IPS-NIHi7 (cell line): ENCODE measurements around the gene BOD1L1.
A peak's percentile ranks its signal among the peaks of the same experiment; 100 is the strongest.

Source experiments
- DNase-seq: peaks from one replicate; pipeline ENCODE4 v3.0.0; 2012; ENCODE audit warnings: mixed read lengths; ENCODE audit errors: extremely low spot score

The BOD1L1 gene

GRCh38 chr4:13558881-13559280 is 68.6 kb downstream of the BOD1L1 start:
- no peak for DNase-seq

- no peak for DNase-seq
These were observed 72.2 kb downstream of the BOD1L1 start for GRCh38 chr4:13555325-13555724.

DNA sequence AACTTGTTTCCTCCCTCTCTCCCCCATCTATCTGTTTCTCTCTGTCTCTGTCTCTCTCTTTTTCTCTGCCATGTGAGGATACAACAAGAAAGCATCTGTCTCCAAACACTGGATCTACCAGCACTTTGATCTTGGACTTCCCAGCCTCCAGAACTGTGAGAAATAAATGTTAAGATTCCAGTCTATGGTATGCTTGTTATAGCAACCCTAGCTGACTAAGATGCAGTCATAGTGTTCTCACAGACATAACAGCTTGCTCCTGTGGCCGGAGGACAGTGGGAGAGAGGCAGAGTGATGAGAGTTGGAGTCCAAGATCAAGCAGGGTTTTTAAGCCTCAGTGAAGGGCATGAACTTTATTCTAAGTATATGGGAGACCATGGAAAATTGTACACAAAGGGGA is 74.4 kb downstream of the BOD1L1 start:
- DNase-seq, result no peak

DNA sequence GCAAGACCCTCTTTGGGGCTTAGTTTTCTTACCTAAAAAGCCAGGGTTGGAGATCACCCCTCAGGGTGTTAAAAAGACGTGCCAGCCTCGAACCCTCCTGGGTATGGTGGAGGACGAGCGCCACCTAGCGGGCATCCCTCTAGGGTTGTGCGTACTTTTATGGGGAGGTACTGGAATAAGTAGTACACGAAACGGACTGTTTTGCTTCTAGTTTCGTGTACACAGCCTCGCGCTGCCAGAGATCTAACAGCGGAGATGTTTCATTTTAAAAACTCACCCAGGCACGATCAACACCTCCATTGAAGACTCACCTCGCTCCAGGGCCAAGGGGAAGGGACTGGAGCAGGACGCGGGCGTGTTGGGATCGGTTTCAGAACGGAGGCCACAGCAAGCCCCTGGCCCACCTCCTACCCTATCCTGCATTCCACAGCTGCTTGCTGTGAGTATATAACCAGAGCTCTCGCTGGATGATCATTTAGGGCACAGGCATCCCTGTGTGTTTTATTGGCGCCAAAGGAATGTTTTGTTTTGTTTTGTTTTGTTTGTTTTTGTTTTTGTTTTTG is 78.5 kb downstream of the BOD1L1 start:
- peak; percentile 89 for DNase-seq

- DNase-seq, result no peak
These were observed 79.2 kb downstream of the BOD1L1 start for GRCh38 chr4:13548059-13548983.

DNA sequence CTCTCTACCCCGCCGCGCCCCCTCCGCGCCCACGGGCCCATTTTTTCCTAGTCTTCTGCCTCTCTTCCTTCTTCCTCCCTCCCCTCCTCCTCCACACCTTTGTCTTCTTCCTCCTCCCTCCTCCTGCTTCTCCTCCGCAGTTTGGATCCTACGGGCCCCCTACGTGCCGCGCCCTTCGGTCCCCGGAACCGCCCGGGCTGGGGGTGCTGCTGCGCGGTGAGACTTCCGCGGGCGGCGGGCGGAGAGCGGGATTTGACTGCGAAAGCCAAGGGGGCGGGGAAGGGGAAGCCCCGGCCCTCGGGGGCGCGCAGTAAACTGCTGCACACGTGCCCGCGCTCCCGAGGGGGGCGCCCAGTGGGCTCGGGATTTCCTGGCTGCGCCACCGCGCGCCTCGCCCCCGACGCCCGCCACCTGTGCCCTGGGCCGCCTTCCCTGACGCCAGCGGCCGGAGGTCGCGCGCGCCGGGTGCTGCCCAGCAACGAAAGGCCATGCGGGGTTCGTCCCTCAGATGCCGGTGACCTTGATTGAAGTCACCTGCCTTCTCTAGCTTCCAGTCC is 80.0 kb downstream of the BOD1L1 start:
- DNase-seq, result no peak

GRCh38 chr4:13546941-13547484 is 80.5 kb downstream of the BOD1L1 start:
- no peak for DNase-seq

DNA sequence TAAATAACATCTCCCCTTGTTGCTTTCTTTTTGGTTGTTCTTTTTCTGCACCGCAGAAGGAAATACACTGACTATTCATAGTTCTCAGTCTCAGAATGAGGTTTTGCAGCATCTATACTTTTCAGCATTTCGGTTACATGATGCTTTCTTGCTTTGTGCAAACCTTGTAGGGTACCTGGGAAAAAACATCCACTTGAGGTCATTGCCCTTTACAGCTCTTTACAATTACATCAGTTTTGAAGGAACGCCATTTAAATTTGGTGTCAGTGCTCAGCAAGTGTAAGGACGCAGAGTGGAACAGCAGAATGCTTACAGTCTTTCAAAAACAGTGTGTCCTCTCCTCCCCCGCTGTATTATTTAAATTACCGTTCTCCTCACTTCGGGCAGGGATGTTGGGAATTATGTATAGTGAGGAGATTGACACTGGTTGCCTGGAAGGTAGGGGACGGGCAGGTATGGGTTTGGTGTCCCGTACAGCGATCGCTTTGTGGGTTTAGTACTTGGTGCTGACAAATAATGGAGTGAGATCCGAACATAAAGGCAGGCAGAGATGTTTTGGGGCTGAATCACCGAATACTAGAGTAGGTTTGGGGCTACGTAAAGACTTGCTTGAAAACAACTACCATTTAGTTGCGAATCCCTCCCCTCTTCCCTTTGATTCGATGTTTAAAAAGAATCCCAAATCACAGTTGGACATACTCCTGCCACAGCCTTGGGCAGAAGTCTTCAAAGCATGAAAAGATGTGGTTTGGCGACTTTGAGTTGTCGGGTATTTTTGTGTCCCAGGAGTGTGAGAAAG is 81.2 kb downstream of the BOD1L1 start:
- DNase-seq, result no peak

GRCh38 chr4:13545394-13545808 is 82.1 kb downstream of the BOD1L1 start:
- DNase-seq, result no peak

DNA sequence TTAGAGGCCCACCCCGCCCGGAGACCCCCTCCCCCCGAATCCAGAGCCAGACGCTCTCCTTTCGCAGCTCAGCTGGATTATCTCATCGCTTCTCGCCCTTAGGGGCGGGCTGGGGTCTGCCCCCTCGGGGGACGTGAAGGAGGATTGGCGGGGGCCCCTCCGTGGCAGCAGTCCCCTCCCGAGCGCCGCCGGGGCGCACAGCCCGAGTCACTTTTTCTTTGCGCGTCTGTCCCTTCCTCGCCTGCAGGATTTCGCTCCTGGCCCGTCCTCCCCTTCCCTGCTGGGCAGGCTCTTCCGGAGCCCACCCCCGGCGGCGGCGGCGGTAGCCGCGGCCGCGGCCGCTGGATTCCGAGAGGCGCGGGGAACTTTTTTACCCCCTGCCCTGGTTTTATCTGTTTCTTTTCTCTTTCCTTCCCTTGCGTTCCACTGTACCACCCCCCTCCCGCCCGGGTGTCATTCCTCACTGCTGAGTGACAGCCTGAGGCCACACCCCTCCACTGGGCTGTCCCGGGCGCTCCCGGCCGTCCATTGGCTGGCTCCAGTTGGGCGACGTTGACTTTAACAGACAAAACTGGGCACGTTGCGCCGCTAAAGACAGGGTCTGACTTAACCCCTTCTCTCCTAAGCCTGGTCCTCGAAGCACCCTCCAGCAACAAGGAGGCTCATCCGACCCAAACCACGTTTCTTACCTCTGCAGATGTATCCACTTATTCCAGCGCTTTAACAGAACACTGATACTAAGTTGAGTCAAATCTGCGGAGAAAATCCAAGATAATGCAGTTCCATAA is 82.7 kb downstream of the BOD1L1 start:
- peak; percentile 90 for DNase-seq

DNA sequence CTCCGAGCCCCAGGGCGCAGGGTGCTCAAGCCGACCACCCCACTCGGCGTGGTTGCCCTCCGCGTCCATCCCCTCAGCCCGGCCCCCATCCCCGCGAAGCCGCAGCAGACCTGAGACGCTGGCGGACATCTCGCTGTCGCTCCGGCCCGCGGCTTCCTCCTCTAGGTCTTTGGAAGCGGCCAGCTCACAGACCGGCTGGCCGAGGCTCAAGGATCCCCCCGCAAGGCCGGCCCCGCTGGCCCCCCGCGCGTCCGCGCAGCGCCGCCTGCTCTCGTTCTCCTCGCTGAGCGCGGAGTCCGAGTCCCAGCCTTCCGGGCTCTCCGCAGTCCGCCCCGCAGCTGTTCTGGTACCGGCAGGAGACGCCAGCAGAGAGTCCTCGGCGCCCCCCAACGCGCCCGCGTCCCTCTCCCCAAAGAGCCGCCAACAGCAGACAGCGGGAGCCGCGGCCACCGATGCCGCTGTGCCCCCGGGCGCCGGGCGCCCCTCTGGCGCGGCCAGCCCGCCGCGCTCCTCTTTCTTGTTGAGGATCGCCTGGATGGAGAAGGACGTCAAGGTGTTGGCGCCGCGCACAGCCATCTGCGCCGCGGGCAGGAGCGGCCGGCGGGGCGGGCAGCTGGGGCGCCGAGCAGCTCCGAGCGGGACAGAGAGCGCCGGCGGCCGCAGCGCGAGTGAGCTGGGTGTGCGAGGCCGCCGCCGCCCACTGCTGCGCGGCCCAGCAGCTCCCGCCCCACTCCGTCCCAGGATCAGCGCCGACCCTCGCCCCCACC is 83.5 kb downstream of the BOD1L1 start, which contains the start of gene NKX3-2:
NKX3-2 (minus strand) TSS at position 670 of the 767 bp plus-strand sequence; CDS start at position 576, 94 bp downstream.
- DNase-seq, result no peak

GRCh38 chr4:13543032-13543838 is 84.3 kb downstream of the BOD1L1 start:
- no peak for DNase-seq

DNA sequence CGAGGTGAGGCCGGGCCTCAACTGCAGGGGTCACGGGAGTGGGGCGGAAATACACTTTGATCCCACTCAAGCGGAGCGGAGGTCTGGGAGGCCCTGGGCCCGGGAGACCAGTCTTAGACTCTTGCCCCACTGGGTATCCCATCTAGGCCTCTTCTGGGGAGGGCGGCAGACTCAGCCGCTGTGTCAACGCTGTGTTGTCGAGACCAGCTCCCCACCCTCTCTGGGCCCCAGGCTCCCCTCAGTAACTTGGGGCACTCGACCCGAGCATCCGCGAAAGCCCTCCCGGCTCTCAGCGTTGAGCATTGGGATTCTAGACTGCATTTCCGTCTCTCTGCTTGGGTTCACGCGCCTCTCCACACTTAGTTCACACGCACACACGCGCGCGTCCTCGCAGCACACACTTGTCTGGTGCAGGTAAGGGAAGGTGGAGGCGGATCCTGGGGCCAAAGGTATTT is 84.9 kb downstream of the BOD1L1 start:
- no peak for DNase-seq

DNA sequence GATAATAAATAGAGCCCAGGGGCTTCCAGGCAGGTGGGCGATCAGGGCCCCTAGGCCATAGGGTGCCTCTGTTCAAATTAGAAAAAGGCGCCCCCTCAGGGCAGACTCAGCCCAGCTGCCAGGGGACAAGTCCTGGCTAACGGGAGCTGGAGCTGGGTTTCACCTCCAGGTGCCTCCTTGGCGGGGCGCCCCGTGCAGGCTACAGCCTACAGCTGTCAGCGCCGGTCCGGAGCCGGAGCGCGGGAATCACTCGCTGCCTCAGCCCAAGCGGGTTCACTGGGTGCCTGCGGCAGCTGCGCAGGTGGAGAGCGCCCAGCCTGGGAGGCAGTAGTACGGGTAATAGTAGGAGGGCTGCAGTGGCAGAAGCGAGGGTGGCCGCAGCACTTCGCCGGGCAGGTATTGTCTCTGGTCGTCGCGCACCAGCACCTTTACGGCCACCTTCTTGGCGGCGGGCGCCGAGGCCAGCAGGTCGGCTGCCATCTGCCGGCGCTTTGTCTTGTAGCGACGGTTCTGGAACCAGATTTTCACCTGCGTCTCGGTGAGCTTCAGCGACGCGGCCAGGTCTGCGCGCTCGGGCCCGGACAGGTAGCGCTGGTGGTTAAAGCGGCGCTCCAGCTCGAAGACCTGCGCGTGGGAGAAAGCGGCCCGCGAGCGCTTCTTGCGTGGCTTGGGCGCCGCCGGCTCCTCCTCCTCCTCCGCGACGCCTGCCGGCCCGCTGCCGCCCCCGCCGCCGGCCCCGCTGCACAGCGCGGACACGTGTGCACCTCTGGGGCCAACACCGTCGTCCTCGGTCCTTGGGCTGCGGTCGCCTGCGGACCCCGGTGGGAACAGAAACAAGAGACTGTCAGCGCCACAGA is 85.6 kb downstream of the BOD1L1 start:
- no peak for DNase-seq

- DNase-seq, result no peak
These were observed 86.3 kb downstream of the BOD1L1 start for GRCh38 chr4:13541176-13541604.

DNA sequence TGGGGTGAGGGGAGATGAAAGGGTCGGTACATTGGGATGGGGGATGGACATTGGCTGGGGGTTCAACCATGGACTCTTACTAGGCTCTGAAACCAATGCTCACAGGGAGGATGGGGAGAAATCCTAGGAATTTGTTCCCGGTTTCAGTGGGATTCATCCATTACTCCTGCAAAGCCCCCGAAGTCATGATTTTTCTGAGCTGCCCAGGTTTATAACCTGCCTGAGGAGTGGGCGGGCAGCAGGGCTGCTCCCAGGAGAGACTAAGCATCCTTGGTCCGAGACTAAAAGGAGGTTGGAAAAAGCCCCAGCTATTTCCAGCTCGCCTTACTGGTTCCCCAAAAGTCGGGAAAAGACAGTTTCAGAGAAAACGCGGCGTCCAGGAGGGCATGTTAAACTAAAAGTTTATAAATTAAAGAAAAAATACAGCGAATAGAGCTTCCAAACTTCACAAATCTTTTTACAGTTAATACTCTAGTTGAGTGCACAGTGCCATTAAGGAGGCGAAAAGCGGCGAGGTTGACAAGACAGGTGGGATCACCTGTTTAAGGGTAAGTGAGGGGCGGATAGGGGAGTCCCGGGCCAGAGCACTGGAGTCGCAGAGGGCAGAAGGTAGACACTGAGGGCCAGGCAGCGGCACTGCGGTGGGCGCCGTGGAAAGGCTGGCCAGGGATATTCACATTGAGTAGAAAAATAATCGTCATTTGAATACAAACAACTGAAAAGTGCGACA is 86.9 kb downstream of the BOD1L1 start:
- DNase-seq, result no peak
